ENCODE data around the gene NMRAL1. TPM values are rescaled to one million over a fixed set of nuclear protein-coding genes. Genes with fewer than 3 reads are reported as not detected.
A peak's percentile ranks its signal among the peaks of the same experiment; 100 is the strongest.

NMRAL1 gene
- 24.8 TPM for total RNA-seq

DNA sequence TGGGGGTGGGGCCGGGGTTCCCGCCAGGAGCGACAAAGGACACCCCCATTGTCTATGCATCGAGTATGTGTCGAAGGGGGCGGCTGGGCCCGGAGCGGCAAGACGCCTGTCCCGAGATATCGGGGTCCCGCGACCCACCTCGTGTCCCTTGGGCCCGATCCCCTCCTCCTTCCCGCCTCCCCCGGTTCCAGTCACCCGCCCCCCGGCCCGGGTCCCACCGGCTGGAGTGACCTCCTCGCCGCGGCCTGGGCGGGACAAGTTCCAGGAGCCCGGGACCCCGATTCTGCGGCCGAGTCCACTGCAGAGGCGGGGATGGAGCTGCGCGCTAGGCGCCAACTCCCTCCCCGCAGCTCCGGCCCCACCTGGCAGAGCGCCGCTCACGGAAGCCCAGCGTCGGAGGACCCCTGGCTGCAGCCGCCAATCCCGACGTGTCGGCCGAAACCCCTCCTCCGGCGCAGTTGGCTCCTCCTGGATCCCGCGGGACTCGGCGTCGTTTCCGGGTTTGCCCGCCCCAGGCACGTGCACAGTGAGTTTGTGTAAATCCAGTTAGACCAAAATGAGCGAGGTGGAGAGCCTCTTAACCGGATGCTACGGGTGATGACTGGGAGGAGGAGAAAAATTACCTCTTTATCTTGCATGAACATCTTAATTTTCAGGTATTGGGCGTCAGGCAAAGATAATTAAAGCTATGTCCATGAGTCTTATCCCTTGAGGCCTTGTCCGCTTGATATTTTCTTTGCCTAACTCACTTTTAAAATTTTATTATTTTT lies at the start of gene NMRAL1:
NMRAL1 (minus strand) TSS at position 434 of the 770 bp plus-strand sequence. CDS start 493 bp downstream, outside the sequence.
- Histone ChIP-seq H3K27me3 (ENCODE audit: insufficient read depth, low read length) (no peaks in the 10 kb centered on the region), H3K9me3 (ENCODE audit: low read depth, low read length) (no peaks in the 10 kb centered on the region), H3K4me1 (ENCODE audit: insufficient read depth, low read length) (peaks cover 47% of the 10 kb centered on the region), H3K4me3 (ENCODE audit: low read length) (peak within 1 kb of the TSS; percentile 49)

DNA sequence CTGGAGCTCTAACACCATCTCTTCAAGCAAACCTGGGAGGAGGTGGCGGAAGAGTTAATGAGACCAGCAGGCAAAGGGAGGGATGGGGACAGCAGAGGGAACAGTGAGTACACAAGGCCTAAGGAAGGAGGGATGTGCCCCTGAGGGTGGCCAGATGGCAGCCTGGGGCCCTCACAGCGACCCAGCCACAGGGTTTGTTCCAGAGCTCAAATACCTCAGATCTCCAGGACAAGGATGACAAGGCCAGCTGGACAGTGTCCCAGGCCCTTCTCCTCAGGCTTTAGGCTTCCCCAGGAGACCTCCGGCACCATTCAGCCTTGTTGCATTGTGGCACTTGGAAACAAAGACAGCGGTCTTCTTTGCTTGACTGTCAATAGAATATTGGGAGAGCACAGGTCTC lies 49.3 kb upstream of the NMRAL1 start:
- Histone ChIP-seq H3K9me3 (ENCODE audit: low read depth, low read length) (no peaks in the 10 kb centered on the region), H3K27me3 (ENCODE audit: insufficient read depth, low read length) (no peaks in the 10 kb centered on the region), H3K4me1 (ENCODE audit: insufficient read depth, low read length) (peaks cover 31% of the 10 kb centered on the region), H3K4me3 (ENCODE audit: low read length) (no peak overlapping the region)

DNA sequence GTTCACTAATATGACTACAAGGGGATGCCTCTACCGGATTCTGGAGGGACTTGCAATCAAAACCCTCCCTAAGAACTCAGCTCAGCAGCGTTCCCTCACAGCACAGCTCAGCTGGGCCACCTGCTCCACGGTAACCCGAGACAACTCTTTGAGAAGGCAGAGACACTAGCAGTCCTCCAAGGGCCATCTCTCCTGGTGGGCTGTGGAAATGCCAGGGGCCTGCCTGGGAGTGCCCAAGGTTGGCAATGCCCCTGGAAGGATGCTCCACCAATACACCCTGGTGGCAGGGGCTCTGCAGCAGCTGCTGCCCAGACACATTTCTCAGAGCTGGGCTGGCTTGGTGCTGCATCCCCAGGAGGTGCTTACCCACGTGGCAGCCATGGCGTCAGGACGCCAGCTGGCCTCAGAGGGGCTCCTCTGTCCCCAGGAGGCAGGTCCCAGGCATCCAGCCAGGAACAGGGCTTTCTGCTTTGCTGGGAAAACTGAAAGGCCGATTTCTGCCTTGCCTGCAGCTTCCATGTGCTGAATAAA lies 47.7 kb upstream of the NMRAL1 start:
- H3K4me1 ChIP-seq (ENCODE audit: insufficient read depth, low read length), result peaks cover 37% of the 10 kb centered on the region
- no peaks in the 10 kb centered on the region for H3K9me3 ChIP-seq (ENCODE audit: low read depth, low read length)
- no peaks in the 10 kb centered on the region for H3K27me3 ChIP-seq (ENCODE audit: insufficient read depth, low read length)
- no peak overlapping the region for H3K4me3 ChIP-seq (ENCODE audit: low read length)

DNA sequence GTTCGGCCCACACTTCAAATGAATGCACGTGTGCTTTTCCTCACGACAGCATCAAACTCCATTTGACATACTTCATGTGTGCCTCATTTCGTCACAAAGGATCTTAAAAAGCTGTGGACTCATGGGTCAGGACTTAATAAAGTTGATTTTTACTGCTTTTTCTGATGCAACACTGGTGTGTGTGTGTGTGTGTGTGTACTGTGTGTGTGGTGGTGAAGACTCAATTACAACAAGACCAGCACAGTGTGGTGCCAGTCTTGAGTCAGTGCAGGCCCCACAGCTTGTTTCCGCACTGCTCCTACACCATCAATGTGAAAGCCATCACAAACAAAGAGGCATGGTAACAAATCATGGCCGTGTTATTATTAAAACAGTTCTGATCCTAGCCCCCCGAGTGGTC lies 46.5 kb upstream of the NMRAL1 start:
- Histone ChIP-seq H3K4me3 (ENCODE audit: low read length) (no peak overlapping the region), H3K9me3 (ENCODE audit: low read depth, low read length) (no peaks in the 10 kb centered on the region), H3K4me1 (ENCODE audit: insufficient read depth, low read length) (peaks cover 43% of the 10 kb centered on the region), H3K27me3 (ENCODE audit: insufficient read depth, low read length) (no peaks in the 10 kb centered on the region)

DNA sequence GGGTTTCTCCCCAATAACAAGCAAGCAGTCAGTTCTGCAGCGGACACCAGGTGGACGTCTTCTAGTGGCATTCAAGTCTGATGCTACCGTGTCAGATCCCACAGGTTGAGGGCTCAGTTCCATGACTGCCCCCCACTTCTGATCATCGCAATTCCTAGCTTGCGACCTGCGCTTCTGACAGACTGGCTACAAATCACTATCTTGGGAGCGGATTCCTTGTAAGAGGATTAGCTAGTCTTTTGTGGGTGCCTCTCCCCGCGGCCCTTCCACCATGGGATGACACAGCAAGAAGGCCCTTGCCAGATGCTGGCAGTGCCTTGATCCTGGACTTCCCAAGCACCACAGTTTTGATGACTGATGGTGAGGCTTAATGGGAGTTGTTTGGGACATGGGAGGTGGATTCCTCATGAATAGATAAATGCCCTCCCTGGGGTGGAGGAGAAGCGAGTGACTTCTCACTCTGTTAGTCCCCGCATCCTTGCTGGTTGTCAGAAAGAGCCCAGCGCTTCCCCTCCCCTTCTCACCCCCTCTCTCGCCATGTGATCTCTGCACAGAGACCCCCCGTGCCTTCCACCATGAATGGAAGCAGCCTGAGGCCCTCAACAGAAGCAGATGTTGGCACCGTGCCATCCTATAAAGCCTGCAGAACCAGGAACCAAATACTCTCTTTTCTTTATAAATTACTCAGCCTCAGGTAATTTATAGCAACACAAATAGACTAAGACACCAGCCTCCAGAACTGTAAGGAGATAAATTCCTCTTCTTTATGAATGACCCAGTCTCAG lies 45.0 kb upstream of the NMRAL1 start:
- Histone ChIP-seq H3K27me3 (ENCODE audit: insufficient read depth, low read length) (no peaks in the 10 kb centered on the region), H3K4me1 (ENCODE audit: insufficient read depth, low read length) (peaks cover 57% of the 10 kb centered on the region)

DNA sequence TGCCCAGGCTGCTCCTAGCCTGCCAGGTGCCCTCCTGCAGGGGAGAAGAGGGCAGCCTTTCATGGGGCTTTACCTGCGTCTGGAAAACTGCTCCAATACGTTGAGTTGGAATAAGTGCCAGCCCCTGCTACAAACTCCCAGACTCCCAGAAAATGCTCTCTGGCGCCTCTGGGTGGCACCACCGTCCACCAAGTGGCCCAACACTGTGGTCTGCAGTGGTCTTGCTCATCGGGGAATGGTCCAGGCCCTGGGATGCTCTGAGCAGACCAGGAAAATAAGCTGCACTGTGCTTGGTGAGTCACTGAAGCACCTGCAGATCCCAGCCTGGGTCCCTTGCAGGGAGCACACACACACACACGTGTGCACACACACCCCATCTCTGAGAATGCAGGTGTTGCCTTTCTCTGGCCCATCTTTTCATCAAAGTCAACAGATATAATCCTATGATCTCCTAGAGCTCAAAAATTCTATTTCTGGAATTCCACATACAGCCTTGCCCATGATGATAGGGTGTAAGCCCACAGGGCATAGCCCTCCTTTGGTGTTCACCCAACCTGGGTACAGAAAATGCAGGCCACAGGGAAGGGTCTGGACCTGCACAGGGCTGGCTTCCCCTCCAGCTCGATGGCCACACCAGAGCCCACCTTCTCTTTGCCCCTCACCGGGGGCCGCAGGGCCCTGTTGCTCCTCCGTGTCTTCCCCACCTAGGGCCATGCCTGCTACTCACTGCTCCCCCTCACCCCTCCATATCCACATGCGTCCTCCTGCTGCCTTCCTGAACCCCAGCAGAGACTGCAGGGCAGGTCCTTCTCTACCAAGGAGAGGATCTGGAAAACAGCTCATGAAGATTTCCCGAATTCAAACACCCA lies 43.6 kb upstream of the NMRAL1 start:
- no peaks in the 10 kb centered on the region for H3K9me3 ChIP-seq (ENCODE audit: low read depth, low read length)
- no peak overlapping the region for H3K4me3 ChIP-seq (ENCODE audit: low read length)
- peaks cover 64% of the 10 kb centered on the region for H3K4me1 ChIP-seq (ENCODE audit: insufficient read depth, low read length)
- H3K27me3 ChIP-seq (ENCODE audit: insufficient read depth, low read length), result no peaks in the 10 kb centered on the region

More for the DNA sequence above, 45.0 kb upstream of the NMRAL1 start:
- no peak overlapping the region for H3K4me3 ChIP-seq (ENCODE audit: low read length)
- H3K9me3 ChIP-seq (ENCODE audit: low read depth, low read length), result no peaks in the 10 kb centered on the region

DNA sequence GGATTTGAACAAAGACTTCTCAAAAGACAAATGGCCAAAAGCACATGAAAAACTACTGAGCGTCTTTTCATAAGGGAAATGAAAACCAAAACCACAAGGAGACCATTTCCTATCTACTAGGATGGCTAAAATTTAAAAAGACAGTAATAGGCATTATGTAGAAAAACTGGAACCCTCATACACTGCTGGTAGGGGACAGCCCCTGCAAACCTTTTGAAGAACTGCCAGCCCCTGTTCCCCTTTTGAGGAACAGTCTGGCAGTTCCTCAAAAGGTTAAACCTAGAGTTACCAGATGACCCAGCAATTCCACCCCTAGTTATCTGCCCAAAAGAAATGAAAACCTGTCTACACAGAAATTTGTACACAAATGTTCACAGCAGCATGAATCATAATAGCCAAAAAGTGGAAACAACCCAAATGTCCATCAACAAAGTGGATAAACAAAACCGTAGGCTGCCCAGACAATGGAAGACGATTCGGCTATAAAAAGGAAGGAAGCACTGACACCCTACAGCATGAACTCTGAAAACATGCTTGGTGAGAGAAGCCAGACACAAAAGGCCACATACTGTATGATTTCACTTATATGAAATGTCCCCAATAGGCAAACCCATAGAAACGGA lies 41.3 kb upstream of the NMRAL1 start:
- Histone ChIP-seq H3K4me1 (ENCODE audit: insufficient read depth, low read length) (peaks cover 68% of the 10 kb centered on the region), H3K27me3 (ENCODE audit: insufficient read depth, low read length) (no peaks in the 10 kb centered on the region), H3K9me3 (ENCODE audit: low read depth, low read length) (no peaks in the 10 kb centered on the region), H3K4me3 (ENCODE audit: low read length) (no peak overlapping the region)

DNA sequence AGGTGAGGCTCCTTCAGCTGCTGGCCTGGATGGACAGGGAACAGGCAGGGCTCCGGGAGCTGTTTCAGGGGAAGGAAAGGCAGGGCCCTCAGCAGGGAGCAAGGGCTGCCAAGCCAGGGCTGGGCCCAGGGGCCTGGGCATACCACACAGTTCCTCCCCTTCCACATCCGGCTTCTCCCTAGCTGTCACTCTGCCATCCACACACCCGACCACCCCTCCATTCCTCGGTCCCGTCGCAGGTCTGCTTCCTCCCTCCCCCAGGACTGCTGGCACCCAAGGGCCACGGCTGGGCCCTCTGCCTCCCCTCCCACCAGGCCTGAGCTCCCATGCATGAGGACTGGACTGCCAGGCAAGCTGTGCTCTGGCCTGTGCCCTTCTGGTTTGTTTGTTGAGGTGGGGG lies 40.2 kb upstream of the NMRAL1 start:
- no peak overlapping the region for H3K4me3 ChIP-seq (ENCODE audit: low read length)
- H3K27me3 ChIP-seq (ENCODE audit: insufficient read depth, low read length), result no peaks in the 10 kb centered on the region
- peaks cover 69% of the 10 kb centered on the region for H3K4me1 ChIP-seq (ENCODE audit: insufficient read depth, low read length)
- no peaks in the 10 kb centered on the region for H3K9me3 ChIP-seq (ENCODE audit: low read depth, low read length)

DNA sequence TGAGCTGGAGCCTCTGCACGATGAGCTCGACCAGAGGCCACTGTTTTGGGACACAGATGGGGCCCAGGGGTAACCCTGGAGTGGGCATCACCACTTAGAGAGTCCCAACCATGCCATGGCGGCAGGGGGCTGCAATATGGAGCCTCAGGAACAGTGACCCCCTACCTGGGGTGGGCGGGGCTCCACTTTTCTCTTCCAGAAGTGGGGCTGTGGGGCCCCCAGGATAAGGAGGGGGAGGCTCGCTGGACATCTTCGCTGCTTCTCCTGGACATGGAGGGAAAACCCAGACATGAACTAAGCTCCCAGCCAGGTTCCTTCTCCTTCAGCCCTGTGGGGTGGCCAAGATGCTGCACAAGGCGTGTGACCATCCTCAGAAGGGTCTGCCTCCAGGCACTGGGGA lies 39.5 kb upstream of the NMRAL1 start:
- no peak overlapping the region for H3K4me3 ChIP-seq (ENCODE audit: low read length)

DNA sequence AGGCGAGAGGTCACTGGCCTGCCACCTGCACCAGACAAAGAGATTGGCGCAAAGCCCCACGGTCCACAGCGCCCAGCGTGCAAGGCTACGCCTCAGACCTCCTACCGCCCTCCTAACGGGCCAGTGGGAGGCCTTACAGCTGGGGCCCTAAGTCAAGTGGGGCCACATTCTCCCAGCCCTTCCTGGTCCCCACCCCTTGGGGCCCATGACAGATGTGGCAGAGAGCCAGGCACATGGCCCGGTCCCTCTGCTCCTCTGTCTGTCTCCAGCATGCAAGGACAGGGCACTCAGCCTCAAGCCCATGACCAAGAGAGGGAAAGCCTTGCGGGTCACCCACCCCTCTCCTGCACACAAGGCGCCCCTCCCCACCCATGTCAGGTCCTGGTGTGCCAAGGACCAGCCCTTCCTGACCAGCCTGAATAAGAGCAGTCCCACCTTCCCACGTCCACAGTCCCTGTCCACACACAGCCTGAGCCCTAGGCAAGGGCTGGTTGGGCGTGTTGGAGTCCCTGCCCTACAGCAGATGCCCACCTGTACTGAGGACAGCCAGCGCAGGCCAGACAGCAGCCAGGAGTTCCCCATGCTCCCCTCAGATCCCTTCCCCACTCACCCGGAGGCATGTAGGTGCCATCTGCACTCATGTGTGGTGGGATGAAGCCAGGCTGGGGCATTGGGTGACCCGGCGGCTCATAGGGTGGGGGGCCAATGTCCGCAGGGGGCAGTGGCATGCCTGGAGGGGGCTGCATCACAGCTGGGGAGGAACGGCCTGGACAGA lies 38.8 kb upstream of the NMRAL1 start:
- no peak overlapping the region for H3K4me3 ChIP-seq (ENCODE audit: low read length)
- H3K27me3 ChIP-seq (ENCODE audit: insufficient read depth, low read length), result no peaks in the 10 kb centered on the region
- peaks cover 63% of the 10 kb centered on the region for H3K4me1 ChIP-seq (ENCODE audit: insufficient read depth, low read length)
- H3K9me3 ChIP-seq (ENCODE audit: low read depth, low read length), result no peaks in the 10 kb centered on the region

More for the DNA sequence above, 39.5 kb upstream of the NMRAL1 start:
- Histone ChIP-seq H3K9me3 (ENCODE audit: low read depth, low read length) (no peaks in the 10 kb centered on the region), H3K27me3 (ENCODE audit: insufficient read depth, low read length) (no peaks in the 10 kb centered on the region), H3K4me1 (ENCODE audit: insufficient read depth, low read length) (peaks cover 63% of the 10 kb centered on the region)

DNA sequence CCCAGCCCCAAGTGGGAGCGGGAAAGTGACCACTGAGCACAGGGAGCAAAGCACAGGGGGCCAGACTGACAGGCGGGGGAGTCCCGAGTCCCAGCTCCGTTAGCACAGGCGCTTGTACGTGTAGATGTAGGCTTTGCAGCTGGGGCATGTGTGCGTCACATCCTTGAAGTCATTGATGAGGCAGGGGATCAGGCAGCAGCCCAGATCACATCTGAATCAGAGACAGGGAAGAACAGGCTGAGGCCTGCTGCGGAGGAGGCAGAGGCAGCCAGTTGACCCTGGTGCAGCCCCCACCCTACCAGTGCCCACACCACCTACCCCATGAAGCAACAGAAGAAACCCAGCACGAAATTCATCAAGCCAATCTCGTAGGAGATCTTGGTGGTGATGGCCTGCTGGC lies 38.0 kb upstream of the NMRAL1 start:
- Histone ChIP-seq H3K27me3 (ENCODE audit: insufficient read depth, low read length) (no peaks in the 10 kb centered on the region), H3K9me3 (ENCODE audit: low read depth, low read length) (no peaks in the 10 kb centered on the region), H3K4me3 (ENCODE audit: low read length) (no peak overlapping the region), H3K4me1 (ENCODE audit: insufficient read depth, low read length) (peaks cover 59% of the 10 kb centered on the region)

DNA sequence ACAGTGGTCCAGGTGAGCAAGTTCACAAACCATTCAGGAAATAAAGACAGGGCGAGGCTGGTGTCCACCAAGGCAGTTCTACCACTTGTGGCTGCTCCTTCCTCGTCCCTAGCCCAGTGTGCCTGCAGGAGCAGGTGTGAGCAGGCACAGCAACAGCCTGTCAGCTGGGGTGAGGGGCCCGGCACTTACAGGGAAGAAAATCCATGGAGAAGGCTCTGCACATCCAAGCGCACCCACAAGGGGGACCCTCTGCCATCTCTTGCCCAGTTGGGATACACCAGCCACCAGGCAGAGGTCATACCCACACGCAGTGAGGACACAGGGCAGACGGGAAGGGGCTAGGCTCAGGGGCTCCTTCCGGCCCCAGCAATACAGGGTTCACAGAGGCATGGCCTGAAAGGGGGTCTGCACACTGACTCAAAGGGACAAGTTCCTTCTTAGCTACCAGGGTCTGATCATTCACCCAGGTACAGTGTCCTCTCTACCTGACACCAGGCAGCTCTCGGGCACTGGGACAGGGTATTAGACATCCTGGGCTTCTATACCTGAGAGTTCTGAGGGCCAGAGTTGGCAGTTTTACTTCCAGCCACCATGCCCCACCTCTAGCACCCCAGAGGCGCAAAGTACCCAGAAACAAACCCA lies 37.1 kb upstream of the NMRAL1 start:
- Histone ChIP-seq H3K4me1 (ENCODE audit: insufficient read depth, low read length) (peaks cover 57% of the 10 kb centered on the region), H3K27me3 (ENCODE audit: insufficient read depth, low read length) (no peaks in the 10 kb centered on the region), H3K4me3 (ENCODE audit: low read length) (no peak overlapping the region), H3K9me3 (ENCODE audit: low read depth, low read length) (no peaks in the 10 kb centered on the region)

DNA sequence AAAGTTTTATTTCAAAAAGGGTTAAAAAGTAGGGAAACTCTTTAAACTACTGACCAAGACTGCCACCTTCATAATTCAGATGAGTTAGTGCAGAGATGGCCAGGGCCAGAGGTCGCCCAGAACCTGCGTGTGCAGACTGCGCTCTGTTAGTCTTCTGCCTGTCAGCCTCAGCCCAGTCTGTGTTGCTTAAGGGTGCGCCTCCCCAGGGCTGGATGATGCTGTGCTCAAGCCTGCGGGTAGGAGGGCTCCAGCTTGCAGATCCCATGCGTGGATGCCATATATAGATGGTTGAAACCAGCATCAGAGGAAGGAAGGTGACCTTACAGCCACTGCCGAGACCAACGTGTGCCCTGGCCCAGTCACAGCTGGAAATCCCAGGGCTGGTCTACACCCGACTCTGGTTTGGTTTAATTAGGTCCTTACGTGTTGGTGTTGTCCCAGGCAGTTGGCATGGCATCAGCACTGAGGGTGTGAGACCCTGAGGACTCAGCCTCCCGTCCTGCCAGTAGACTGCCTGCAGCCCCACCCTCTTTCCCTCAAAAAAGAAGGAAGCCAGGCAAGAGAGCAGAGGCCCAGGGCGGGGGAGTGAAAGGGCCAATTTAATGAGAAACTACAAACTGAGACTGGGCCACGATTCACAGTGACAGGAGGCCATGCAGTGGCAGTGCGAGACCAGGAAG lies 36.5 kb upstream of the NMRAL1 start:
- no peak overlapping the region for H3K4me3 ChIP-seq (ENCODE audit: low read length)
- H3K4me1 ChIP-seq (ENCODE audit: insufficient read depth, low read length), result peaks cover 57% of the 10 kb centered on the region
- no peaks in the 10 kb centered on the region for H3K27me3 ChIP-seq (ENCODE audit: insufficient read depth, low read length)

More for the DNA sequence above, 36.5 kb upstream of the NMRAL1 start:
- H3K9me3 ChIP-seq (ENCODE audit: low read depth, low read length), result no peaks in the 10 kb centered on the region
